Measurements from ENCODE around the gene GNG7. TPM values are rescaled to one million over a fixed set of nuclear protein-coding genes. Genes with fewer than 3 reads are reported as not detected.

Gene GNG7
- polyA plus RNA-seq, 1 of the 3 experiments (the other 2 are of a cell fraction) = 2.2 TPM

DNA sequence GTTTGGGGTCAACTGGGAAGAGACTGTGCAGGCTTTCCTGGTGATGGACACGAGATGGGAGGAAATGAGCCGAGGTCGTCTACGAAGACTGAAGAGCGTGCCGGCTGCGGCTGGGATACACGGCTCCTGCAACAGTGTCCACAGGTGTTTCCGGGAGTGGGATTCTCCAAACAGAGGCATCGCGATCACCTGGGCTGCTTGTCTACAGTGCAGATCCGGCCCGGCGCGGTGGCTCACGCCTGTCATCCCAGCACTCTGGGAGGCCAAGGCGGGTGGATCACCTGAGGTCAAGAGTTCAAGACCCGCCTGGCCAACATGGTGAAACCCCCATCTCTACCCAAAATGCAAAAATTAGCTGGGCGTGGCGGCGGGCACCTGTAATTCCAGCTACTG, 48.9 kb upstream of the GNG7 start:
- H3K4me3 ChIP-seq (ENCODE audit: low read depth in 2 of 2, low read length in 1 of 2) = no peak overlapping the region
- H4K20me1 ChIP-seq (ENCODE audit: insufficient read depth) = no peaks in the 10 kb centered on the region
- H3K27ac ChIP-seq (ENCODE audit: low read depth in 2 of 2, low read length in 1 of 2) = no peak overlapping the region
- no peaks in the 10 kb centered on the region for H3K27me3 ChIP-seq (ENCODE audit: insufficient read depth)
- H3K9ac ChIP-seq = no peak overlapping the region
- no peaks in the 10 kb centered on the region for H3K9me2 ChIP-seq
- peaks cover 0 to 12% of the 10 kb centered on the region in 2 experiments for H3K36me3 ChIP-seq (replicated peaks in 1 of 2; ENCODE audit: control insufficient read depth in 1 of 2, insufficient read depth in 2 of 2, low read length in 1 of 2)
- peaks cover 0 to 3% of the 10 kb centered on the region in 2 experiments; a peak in 1 of 4 replicates for H3K4me1 ChIP-seq (ENCODE audit: control insufficient read depth in 1 of 2, insufficient read depth in 2 of 2, low read depth in 1 of 2, low read length in 1 of 2)
- H3K79me2 ChIP-seq (ENCODE audit: insufficient read depth) = no peaks in the 10 kb centered on the region
- peaks cover 3% of the 10 kb centered on the region for H3F3A ChIP-seq (replicated peaks; ENCODE audit: insufficient read depth)
- DNase-seq = no peak
- no peak overlapping the region for H3K4me2 ChIP-seq
- ChIA-PET CTCF (interaction anchor here (9.1 kb wide), 1 partner anchor 103 kb away, joined by 142 read pairs; no protein-coding TSS in a partner anchor), POLR2A (no interaction called here)
- WGBS (ENCODE audit: low lambda C conversion rate) = 92% methylated on average over 20 of the region's 21 CpGs
- H2AFZ ChIP-seq (ENCODE audit: low read depth) = no peak overlapping the region
- TF ChIP-seq NFIC (IDR thresholded peaks at IDR 0.05; ENCODE audit: borderline replicate concordance) (no peak), NRF1 (IDR thresholded peaks at IDR 0.05; ENCODE audit: low read depth, low read length) (no peak), RCOR1 (IDR thresholded peaks at IDR 0.05; ENCODE audit: low read length) (no peak), ELF1 (IDR thresholded peaks at IDR 0.05) (no peak), MXI1 (IDR thresholded peaks at IDR 0.05; ENCODE audit: low read depth, low read length) (no peak), FOSL2 (IDR thresholded peaks at IDR 0.05; ENCODE audit: borderline replicate concordance, low read depth) (no peak), MEF2A (IDR thresholded peaks at IDR 0.05; ENCODE audit: borderline replicate concordance, low read depth) (no peak), EZH2phosphoT487 (IDR thresholded peaks at IDR 0.05; ENCODE audit: borderline replicate concordance, low read depth) (no peak), GATA2 (CRISPR knock-in tag; IDR thresholded peaks at IDR 0.05) (no peak), FOXM1 (IDR thresholded peaks at IDR 0.05; ENCODE audit: low read depth) (no peak), JUND (IDR thresholded peaks at IDR 0.05) (no peak), YY1 (IDR thresholded peaks at IDR 0.05; ENCODE audit: low read depth) (no peak), SIN3A (IDR thresholded peaks at IDR 0.05; ENCODE audit: borderline replicate concordance, low read depth, low read length) (no peak), TAF1 (IDR thresholded peaks at IDR 0.05; ENCODE audit: borderline replicate concordance, low read depth, low read length) (no peak), POLR2AphosphoS5 (IDR thresholded peaks at IDR 0.05; ENCODE audit: low read depth, low read length) (no peak)
- TF ChIP-seq, protein P1, sequence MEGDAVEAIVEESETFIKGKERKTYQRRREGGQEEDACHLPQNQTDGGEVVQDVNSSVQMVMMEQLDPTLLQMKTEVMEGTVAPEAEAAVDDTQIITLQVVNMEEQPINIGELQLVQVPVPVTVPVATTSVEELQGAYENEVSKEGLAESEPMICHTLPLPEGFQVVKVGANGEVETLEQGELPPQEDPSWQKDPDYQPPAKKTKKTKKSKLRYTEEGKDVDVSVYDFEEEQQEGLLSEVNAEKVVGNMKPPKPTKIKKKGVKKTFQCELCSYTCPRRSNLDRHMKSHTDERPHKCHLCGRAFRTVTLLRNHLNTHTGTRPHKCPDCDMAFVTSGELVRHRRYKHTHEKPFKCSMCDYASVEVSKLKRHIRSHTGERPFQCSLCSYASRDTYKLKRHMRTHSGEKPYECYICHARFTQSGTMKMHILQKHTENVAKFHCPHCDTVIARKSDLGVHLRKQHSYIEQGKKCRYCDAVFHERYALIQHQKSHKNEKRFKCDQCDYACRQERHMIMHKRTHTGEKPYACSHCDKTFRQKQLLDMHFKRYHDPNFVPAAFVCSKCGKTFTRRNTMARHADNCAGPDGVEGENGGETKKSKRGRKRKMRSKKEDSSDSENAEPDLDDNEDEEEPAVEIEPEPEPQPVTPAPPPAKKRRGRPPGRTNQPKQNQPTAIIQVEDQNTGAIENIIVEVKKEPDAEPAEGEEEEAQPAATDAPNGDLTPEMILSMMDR (IDR thresholded peaks at IDR 0.05) = no peak
- TF ChIP-seq, protein P2, sequence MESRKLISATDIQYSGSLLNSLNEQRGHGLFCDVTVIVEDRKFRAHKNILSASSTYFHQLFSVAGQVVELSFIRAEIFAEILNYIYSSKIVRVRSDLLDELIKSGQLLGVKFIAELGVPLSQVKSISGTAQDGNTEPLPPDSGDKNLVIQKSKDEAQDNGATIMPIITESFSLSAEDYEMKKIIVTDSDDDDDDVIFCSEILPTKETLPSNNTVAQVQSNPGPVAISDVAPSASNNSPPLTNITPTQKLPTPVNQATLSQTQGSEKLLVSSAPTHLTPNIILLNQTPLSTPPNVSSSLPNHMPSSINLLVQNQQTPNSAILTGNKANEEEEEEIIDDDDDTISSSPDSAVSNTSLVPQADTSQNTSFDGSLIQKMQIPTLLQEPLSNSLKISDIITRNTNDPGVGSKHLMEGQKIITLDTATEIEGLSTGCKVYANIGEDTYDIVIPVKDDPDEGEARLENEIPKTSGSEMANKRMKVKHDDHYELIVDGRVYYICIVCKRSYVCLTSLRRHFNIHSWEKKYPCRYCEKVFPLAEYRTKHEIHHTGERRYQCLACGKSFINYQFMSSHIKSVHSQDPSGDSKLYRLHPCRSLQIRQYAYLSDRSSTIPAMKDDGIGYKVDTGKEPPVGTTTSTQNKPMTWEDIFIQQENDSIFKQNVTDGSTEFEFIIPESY (IDR thresholded peaks at IDR 0.05; ENCODE audit: borderline replicate concordance, low read depth) = no peak
- TF ChIP-seq, protein P3, sequence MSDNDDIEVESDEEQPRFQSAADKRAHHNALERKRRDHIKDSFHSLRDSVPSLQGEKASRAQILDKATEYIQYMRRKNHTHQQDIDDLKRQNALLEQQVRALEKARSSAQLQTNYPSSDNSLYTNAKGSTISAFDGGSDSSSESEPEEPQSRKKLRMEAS (IDR thresholded peaks at IDR 0.05; ENCODE audit: low read depth) = no peak
- TF ChIP-seq, protein P4, sequence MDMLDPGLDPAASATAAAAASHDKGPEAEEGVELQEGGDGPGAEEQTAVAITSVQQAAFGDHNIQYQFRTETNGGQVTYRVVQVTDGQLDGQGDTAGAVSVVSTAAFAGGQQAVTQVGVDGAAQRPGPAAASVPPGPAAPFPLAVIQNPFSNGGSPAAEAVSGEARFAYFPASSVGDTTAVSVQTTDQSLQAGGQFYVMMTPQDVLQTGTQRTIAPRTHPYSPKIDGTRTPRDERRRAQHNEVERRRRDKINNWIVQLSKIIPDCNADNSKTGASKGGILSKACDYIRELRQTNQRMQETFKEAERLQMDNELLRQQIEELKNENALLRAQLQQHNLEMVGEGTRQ (IDR thresholded peaks at IDR 0.05; ENCODE audit: borderline replicate concordance, low read depth, low read length) = no peak
- H3K9me3 ChIP-seq = no peaks in the 10 kb centered on the region
